Measurements from ENCODE around the gene DEDD. TPM values are rescaled to one million over a fixed set of nuclear protein-coding genes. Genes with fewer than 3 reads are reported as not detected.

Gene DEDD
- total and polyA plus RNA-seq, 2 of the 13 experiments (the other 11 are each of a cell fraction or from before 2014, with no cell fraction given) = 12.6 to 27.8 TPM

DNA sequence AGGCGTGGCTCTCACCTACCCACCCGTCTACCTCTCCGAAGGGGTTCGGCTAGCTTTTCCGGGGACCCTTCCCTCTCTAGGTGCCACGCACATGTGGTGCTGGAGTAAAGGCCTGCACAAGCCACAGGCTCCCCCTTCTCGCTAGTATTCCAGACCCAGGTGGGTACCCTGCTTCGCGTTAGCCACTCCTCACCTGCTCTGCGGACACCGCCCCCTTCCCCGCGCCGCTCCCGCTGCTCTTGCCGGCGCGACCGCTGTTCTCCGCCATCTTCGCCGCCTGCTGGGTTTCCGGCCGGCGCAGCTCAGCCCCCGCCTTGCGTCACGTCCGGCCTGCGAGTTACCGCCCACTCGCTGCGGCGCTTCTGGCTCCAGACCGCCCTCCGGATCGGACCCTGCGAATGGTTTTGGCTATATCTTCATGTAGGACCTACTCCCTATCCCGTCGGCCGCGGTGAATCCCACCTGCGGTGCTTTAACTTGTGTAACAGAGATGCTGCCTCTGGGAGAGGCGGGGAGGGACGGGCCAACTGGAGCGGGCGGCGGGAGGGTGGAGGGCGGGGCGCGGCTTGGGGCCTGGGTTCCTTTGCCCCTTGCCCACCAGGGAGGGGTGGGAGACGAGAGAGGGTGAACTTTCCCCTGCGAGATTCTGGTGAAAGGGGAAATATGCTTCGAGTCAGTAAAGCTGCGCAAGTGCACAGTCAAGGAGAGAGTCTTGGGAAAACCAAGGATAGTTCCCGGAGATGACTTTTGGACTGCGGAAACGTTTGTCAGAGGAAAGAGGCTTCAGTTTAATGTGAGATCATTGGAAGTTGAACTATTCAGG, 14.5 kb downstream of the DEDD start, which contains the start of the genes NIT1 and PFDN2 (continued):
- TF ChIP-seq, protein P1, sequence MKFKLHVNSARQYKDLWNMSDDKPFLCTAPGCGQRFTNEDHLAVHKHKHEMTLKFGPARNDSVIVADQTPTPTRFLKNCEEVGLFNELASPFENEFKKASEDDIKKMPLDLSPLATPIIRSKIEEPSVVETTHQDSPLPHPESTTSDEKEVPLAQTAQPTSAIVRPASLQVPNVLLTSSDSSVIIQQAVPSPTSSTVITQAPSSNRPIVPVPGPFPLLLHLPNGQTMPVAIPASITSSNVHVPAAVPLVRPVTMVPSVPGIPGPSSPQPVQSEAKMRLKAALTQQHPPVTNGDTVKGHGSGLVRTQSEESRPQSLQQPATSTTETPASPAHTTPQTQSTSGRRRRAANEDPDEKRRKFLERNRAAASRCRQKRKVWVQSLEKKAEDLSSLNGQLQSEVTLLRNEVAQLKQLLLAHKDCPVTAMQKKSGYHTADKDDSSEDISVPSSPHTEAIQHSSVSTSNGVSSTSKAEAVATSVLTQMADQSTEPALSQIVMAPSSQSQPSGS (CRISPR knock-in tag; IDR thresholded peaks at IDR 0.05) = no peak
- TF ChIP-seq PRPF4 (IDR thresholded peaks at IDR 0.05; ENCODE audit: low read depth, low read length, poor library complexity, severe bottlenecking) = no peak
- TF ChIP-seq ZNF772 (CRISPR knock-in tag; IDR thresholded peaks at IDR 0.05) = peak; percentile 75; the same call in 1 of the 2 replicates
- TF ChIP-seq NKX3-1 (CRISPR knock-in tag; IDR thresholded peaks at IDR 0.05) = peak; percentile 73; the same call in 1 of the 2 replicates
- TF ChIP-seq, protein P2, sequence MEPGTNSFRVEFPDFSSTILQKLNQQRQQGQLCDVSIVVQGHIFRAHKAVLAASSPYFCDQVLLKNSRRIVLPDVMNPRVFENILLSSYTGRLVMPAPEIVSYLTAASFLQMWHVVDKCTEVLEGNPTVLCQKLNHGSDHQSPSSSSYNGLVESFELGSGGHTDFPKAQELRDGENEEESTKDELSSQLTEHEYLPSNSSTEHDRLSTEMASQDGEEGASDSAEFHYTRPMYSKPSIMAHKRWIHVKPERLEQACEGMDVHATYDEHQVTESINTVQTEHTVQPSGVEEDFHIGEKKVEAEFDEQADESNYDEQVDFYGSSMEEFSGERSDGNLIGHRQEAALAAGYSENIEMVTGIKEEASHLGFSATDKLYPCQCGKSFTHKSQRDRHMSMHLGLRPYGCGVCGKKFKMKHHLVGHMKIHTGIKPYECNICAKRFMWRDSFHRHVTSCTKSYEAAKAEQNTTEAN (CRISPR knock-in tag; conservative IDR thresholded peaks at IDR 0.05) = no peak
- peak; percentile 68 for TF ChIP-seq PTBP1 (IDR thresholded peaks at IDR 0.05; ENCODE audit: low read depth, low read length, poor library complexity, severe bottlenecking)
- TF ChIP-seq, protein P3, sequence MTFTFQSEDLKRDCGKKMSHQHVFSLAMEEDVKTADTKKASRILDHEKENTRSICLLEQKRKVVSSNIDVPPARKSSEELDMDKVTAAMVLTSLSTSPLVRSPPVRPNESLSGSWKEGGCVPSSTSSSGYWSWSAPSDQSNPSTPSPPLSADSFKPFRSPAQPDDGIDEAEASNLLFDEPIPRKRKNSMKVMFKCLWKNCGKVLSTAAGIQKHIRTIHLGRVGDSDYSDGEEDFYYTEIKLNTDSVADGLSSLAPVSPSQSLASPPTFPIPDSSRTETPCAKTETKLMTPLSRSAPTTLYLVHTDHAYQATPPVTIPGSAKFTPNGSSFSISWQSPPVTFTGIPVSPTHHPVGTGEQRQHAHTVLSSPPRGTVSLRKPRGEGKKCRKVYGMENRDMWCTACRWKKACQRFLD (CRISPR knock-in tag; IDR thresholded peaks at IDR 0.05; ENCODE audit: borderline replicate concordance) = 0 out of 2 replicates have a peak, but pooled peaks have one; percentile 45
- 0 out of 2 replicates have a peak, but pooled peaks have one; percentile 41 for TF ChIP-seq ZNF567 (CRISPR knock-in tag; IDR thresholded peaks at IDR 0.05; ENCODE audit: borderline replicate concordance)
- TF ChIP-seq, protein P4, sequence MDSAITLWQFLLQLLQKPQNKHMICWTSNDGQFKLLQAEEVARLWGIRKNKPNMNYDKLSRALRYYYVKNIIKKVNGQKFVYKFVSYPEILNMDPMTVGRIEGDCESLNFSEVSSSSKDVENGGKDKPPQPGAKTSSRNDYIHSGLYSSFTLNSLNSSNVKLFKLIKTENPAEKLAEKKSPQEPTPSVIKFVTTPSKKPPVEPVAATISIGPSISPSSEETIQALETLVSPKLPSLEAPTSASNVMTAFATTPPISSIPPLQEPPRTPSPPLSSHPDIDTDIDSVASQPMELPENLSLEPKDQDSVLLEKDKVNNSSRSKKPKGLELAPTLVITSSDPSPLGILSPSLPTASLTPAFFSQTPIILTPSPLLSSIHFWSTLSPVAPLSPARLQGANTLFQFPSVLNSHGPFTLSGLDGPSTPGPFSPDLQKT (CRISPR knock-in tag; IDR thresholded peaks at IDR 0.05; ENCODE audit: borderline replicate concordance) = no peak
- TF ChIP-seq FOXJ3 (CRISPR knock-in tag; IDR thresholded peaks at IDR 0.05; ENCODE audit: borderline replicate concordance) = peak; percentile 42; the same call in 1 of the 2 replicates
- TF ChIP-seq, protein P5, sequence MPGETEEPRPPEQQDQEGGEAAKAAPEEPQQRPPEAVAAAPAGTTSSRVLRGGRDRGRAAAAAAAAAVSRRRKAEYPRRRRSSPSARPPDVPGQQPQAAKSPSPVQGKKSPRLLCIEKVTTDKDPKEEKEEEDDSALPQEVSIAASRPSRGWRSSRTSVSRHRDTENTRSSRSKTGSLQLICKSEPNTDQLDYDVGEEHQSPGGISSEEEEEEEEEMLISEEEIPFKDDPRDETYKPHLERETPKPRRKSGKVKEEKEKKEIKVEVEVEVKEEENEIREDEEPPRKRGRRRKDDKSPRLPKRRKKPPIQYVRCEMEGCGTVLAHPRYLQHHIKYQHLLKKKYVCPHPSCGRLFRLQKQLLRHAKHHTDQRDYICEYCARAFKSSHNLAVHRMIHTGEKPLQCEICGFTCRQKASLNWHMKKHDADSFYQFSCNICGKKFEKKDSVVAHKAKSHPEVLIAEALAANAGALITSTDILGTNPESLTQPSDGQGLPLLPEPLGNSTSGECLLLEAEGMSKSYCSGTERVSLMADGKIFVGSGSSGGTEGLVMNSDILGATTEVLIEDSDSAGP (CRISPR knock-in tag; IDR thresholded peaks at IDR 0.05; ENCODE audit: borderline replicate concordance) = peak; percentile 78; the same call in 1 of the 2 replicates
- TF ChIP-seq ZNF543 (CRISPR knock-in tag; IDR thresholded peaks at IDR 0.05) = 0 out of 2 replicates have a peak, but pooled peaks have one; percentile 35
- 0 out of 2 replicates have a peak, but pooled peaks have one; percentile 69 for TF ChIP-seq ZNF232 (CRISPR knock-in tag; IDR thresholded peaks at IDR 0.05; ENCODE audit: borderline replicate concordance)
- TF ChIP-seq, protein P6, sequence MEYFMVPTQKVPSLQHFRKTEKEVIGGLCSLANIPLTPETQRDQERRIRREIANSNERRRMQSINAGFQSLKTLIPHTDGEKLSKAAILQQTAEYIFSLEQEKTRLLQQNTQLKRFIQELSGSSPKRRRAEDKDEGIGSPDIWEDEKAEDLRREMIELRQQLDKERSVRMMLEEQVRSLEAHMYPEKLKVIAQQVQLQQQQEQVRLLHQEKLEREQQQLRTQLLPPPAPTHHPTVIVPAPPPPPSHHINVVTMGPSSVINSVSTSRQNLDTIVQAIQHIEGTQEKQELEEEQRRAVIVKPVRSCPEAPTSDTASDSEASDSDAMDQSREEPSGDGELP (IDR thresholded peaks at IDR 0.05; ENCODE audit: borderline replicate concordance, low read depth) = peak; percentile 38; the same call in 1 of the 2 replicates
- TF ChIP-seq, protein P7, sequence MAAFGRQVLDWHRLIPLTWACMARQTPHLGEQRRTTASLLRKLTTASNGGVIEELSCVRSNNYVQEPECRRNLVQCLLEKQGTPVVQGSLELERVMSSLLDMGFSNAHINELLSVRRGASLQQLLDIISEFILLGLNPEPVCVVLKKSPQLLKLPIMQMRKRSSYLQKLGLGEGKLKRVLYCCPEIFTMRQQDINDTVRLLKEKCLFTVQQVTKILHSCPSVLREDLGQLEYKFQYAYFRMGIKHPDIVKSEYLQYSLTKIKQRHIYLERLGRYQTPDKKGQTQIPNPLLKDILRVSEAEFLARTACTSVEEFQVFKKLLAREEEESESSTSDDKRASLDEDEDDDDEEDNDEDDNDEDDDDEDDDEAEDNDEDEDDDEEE (CRISPR knock-in tag; IDR thresholded peaks at IDR 0.05) = no peak
- TF ChIP-seq, protein P8, sequence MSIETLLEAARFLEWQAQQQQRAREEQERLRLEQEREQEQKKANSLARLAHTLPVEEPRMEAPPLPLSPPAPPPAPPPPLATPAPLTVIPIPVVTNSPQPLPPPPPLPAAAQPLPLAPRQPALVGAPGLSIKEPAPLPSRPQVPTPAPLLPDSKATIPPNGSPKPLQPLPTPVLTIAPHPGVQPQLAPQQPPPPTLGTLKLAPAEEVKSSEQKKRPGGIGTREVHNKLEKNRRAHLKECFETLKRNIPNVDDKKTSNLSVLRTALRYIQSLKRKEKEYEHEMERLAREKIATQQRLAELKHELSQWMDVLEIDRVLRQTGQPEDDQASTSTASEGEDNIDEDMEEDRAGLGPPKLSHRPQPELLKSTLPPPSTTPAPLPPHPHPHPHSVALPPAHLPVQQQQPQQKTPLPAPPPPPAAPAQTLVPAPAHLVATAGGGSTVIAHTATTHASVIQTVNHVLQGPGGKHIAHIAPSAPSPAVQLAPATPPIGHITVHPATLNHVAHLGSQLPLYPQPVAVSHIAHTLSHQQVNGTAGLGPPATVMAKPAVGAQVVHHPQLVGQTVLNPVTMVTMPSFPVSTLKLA (IDR thresholded peaks at IDR 0.05) = no peak

All from HepG2 (cell line).